Epithelial cell of prostate (primary cell): ENCODE measurements around the gene PPP1R36.
"Not testable (repeated sequence)": the region's sequence is repeated elsewhere in the genome, so short reads cannot be mapped to it uniquely, and the experiment has no call there.

ENCODE experiments used
- DNase-seq: peaks from one replicate; pipeline ENCODE4 v3.0.0-alpha.2; 2011; ENCODE audit warnings: low read depth, low spot score
- H3K27ac ChIP-seq: fragments of 450-650 bp; 2 replicates; pipeline ENCODE4 v1.5.1; 2017; ENCODE audit warnings: mild to moderate bottlenecking

PPP1R36 gene

DNA sequence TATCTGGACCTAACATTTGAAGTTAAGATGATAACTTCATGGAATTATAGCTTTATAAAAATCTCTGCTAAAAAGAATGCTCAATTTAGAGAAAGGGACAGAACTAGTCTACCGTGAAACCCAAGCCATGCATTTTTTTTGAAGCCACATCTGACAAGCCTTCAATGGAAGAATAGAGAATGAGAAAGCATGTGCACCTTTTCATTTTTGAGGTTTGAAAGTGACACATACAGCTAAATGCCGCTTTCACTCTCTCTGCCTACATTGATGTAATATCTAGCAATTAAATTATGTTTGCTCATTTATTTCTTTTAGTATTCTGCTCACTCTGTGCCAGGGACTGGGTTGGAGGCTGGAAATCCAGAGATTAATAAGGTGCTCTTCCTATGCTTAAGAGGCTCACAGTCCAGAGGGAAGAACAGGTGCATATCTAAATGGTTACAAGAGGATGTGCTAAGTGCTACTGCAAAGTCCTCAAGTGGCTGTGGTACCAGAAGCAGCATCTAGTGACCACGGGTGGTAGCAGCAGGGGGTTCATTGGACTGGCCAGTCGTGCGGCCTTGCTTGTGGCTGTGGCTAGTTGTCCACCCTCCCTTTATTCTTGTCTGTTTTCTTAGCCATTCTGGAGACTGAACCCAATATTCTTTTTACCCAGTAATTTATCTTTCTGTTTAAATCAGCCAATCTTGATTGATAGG is 60.4 kb downstream of the PPP1R36 start:
- DNase-seq: no peak
- H3K27ac ChIP-seq: no peak overlapping the region

DNA sequence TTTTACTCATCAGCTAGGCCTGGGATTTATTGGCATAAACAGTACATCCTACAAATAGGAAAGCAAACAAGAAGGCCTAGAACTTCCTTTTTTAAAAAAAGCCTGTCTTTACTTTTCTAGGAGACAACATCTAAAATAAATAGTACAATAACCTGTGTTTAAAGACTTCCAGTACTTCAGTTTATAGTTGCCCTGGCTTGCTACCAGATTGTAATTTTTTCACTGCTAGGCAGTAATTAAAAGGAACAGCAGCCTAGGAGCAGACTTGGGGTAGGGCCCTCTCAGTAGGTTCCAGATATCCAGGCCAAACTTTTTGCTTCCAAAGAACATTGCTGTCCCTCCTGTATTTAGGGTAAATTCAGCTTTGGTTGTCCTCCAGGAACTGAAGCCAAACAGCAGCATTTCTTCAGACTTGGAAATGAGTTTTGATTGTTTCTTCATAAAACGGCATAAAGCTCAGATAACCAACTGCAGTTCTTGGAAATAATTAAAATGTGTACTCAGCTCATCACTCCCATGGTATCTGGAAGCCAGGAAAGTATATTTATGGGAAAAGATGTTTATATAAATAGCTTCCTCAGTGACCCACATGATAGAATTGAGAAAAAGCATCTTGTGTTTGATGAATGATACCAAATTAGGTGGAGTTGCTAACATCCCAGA is 61.7 kb downstream of the PPP1R36 start:
- H3K27ac ChIP-seq: no peak overlapping the region
- DNase-seq: no peak

DNA sequence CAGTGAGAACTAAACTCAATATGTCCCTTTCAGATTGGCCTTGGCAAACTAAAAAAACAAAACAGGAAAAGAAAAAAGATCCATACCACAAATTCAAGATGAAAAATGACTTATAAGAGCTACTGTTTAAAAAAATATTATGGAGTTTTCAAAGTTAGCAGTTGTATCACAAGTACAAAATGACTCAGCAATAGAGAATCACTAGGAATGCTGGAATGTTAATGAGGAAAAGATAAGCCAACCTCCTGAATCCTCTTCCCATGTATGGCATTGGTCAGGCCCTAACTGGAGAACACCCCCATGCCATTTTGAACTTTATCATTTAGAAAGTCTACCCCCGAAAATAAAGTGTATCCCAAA is 62.2 kb downstream of the PPP1R36 start:
- no peak for DNase-seq
- H3K27ac ChIP-seq: no peak overlapping the region

GRCh38 chr14:64612971-64613666 is 63.4 kb downstream of the PPP1R36 start:
- DNase-seq: no peak

GRCh38 chr14:64614166-64614565 is 64.4 kb downstream of the PPP1R36 start:
- DNase-seq: no peak
- H3K27ac ChIP-seq: no peak overlapping the region

More at GRCh38 chr14:64612971-64613666, 63.4 kb downstream of the PPP1R36 start:
- H3K27ac ChIP-seq: no peak overlapping the region

DNA sequence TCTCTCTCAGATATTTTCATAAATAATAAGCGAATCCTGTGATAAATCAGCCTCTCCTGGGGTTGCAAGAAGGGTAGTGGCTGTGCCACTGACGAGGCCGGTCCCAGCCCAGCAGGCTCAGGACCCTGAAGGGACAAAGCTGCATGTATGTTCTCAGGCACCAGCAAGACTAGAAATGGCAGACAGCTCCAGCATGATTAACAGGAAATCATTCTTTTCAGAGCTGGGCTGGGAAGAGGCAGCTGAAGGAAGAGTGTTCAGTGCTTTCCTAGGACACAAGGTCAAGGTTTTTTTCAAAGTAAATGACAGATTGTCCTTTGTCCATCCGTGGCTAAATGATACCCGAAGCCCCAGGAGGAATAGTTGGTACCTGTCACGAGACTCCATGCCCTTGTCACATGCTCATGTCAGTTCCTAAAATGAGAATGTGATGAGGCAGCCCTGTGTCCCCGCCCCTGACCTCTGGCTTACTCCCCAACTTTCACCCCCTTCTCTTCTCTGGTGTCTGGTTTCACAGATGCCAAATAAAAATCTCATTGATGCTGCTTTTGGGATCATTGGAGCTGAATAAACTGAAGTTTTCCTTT is 65.1 kb downstream of the PPP1R36 start:
- no peak overlapping the region for H3K27ac ChIP-seq
- DNase-seq: no peak

GRCh38 chr14:64617872-64618408 is 68.2 kb downstream of the PPP1R36 start:
- not testable (repeated sequence) for DNase-seq, H3K27ac ChIP-seq

DNA sequence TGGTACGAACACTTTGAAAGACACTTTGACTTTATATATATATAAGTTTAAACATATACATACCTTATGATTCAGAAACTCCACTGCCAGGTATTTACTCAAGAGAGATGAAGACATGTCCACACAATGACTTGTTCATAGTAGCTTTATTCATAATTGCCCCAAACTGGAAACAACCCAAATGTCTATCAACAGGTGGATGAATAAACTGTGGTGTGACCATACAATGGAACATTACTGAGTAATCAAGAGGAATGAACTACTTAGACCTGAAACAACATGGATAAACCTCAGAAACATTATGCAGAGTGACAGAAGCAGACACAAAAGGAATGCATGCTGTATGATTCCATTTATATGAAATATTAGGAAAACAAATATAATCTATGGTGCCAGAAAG is 71.1 kb downstream of the PPP1R36 start:
- peak overlapping the region; percentile 31 for H3K27ac ChIP-seq
- DNase-seq: peak; percentile 88

GRCh38 chr14:64623554-64624165 is 73.9 kb downstream of the PPP1R36 start:
- DNase-seq: no peak
- no peak overlapping the region for H3K27ac ChIP-seq

GRCh38 chr14:64625386-64626232 is 75.8 kb downstream of the PPP1R36 start:
- H3K27ac ChIP-seq: no peak overlapping the region
- DNase-seq: no peak

GRCh38 chr14:64628940-64629408 is 79.2 kb downstream of the PPP1R36 start:
- peak; percentile 62 for DNase-seq
- H3K27ac ChIP-seq: peak overlapping the region; percentile 15

DNA sequence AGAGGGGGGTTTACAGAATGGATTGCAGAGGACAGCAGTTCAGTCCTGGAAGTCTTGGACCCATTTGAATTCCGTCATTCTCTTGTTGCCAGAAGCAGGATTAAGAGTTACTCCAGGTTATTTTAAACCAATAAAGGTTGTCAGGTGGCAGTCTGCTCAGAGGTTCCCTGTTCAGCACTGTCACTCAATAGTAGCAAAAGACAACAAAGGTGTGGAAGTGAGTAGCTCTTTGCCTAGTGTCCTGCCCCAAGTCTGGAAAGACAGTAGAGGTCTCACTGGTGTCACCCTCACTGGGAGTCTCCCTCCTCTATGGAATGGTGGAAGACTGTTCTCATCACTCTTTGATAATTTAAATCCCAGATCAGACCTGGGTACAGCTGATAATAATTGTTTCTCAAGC is 81.0 kb downstream of the PPP1R36 start:
- no peak overlapping the region for H3K27ac ChIP-seq
- DNase-seq: no peak

- H3K27ac ChIP-seq, DNase-seq: not testable (repeated sequence)
Measured at GRCh38 chr14:64631222-64631621, 81.5 kb downstream of the PPP1R36 start.

DNA sequence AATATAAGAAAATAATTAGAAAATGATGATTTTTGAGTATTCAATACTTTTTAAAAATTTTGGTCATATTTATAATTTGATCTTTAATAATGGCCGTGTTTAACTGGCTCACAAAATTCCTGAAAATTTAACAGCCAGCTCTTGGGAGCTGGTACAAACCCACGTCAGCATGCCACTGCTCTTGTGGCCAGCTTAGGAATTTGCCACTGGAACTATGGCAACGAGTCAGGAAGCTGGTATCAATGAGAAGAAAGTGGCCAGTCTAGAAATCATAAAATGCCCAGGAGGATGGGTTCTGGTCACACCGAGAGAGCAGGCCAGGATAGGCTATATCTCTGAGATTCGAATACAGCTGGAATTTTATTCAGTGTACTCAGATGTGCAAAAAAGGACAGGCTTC is 82.3 kb downstream of the PPP1R36 start:
- no peak overlapping the region for H3K27ac ChIP-seq
- DNase-seq: no peak

- no peak for DNase-seq
- no peak overlapping the region for H3K27ac ChIP-seq
Measured at GRCh38 chr14:64634558-64634957, 84.8 kb downstream of the PPP1R36 start.

DNA sequence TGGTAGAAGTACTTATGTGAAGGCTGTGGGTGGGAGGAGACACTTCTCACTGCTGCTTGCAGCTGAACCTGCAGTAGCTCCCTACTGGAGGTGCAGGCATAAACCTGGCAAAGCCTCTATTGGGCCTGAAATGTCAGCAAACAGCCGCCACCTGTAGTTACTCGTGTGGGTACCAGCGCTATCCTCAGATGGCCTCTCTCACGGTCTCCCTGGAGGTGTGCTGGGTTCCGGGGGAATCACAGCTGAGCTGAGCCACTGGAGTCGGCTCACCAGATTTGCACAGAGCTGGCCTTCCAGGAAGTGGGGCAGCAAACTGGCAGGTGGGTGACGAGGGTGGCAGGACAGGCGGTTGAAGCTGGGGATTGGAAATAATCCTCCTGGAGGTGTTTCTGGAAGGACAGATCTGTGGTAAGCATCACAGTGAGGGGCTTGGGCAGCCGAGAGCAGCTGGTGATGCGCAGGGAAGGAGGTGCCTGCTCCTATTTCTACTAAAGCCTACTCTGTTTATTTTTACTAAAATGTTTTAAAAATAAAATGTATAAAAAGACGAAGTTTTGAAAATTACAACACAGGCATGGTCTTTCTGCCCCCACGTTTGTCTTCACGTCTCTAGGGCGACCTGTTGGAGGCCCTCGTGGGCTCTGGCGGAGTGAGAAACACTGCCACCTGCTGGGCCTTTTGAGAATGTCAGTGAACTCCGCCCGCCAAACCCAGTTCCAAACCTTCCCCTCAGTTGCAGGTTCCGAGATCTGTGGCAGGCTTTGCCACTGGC is 86.6 kb downstream of the PPP1R36 start:
- no peak for DNase-seq
- no peak overlapping the region for H3K27ac ChIP-seq

DNA sequence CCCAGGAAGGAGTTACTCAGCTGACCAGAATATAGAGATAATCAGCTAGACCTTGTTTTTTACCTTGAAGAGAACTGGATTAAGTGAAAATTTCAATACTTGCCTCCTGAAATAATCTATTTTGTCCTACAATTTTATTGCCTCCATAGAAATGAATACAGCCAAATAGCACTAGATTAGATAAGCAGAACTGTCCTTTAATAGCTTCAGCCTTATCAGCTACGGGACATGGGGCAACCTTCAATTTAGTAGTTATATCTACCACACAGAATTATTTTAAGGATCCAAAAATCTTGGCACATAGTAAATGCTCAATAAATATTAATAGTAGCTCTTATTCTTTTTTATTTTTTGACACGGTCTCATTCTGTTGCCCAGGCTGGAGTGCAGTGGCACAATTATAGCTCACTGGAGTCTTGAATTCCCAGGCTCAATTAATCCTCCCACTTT is 87.2 kb downstream of the PPP1R36 start:
- no peak overlapping the region for H3K27ac ChIP-seq
- no peak for DNase-seq

DNA sequence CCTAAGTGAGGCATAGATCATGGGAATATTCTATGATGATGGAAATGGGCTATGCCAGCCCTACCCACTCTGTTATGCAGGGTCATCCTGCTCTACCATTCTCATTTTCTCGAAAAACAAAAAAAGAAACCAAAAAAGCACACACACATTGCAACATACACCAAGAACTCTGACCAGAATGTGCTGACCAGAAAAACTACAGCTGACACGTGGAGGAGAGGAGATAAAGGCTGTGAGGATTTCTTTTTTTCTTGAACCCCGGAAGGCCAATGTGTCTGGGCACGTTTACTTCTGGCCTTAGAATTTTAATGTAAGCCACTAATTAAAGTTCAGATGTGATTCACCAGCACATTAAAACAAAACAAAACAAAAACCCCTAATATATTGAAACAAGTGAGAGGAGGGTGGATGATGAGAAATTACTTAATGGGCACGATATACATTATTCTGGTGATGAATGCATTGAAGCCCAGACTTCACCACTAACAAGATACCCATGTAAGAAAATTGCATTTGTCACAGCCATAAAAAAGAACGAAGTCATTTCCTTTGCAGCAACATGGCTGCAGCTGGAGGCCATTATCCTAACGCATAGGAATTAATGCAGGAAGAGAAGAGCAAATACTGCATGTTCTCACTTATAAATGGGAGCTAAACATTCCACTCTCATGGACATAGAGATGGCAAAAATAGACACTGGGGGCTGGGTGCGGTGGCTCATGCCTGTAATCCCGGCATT is 88.1 kb downstream of the PPP1R36 start:
- no peak for DNase-seq
- no peak overlapping the region for H3K27ac ChIP-seq
